Nephron progenitor cell (in vitro differentiated cells): ENCODE measurements around the gene CIB1.

Experiments
- DNase-seq: peaks from one replicate; pipeline ENCODE4 v3.0.0; 2021
- H3K27ac Mint-ChIP-seq: 2 replicates; pipeline ENCODE4 v1.8.0; 2021; ENCODE audit warnings: mild to moderate bottlenecking, moderate library complexity, mixed read lengths
- H3K27me3 Mint-ChIP-seq: 2 replicates; pipeline ENCODE4 v1.8.0; 2021; ENCODE audit warnings: mild to moderate bottlenecking, low read depth, mixed read lengths; ENCODE audit not compliant: poor library complexity
- H3K36me3 Mint-ChIP-seq: 2 replicates; pipeline ENCODE4 v1.8.0; 2021; ENCODE audit warnings: low read depth, mixed read lengths
- H3K4me1 Mint-ChIP-seq: 2 replicates; pipeline ENCODE4 v1.8.0; 2021; ENCODE audit warnings: mixed read lengths
- H3K4me3 Mint-ChIP-seq: 2 replicates; pipeline ENCODE4 v1.8.0; 2021; ENCODE audit warnings: mild to moderate bottlenecking, moderate library complexity, mixed read lengths
- H3K9me3 Mint-ChIP-seq: 2 replicates; pipeline ENCODE4 v1.8.0; 2021; ENCODE audit warnings: mild to moderate bottlenecking, moderate library complexity, mixed read lengths
- CTCF ChIP-seq: fragments of 200-600 bp; sonication (generic); IDR thresholded peaks from 2 replicates; pipeline ENCODE4 v1.5.0; 2021; ENCODE audit warnings: antibody characterized with exemption

Gene CIB1

GRCh38 chr15:90213818-90214204 is 19.9 kb downstream of the CIB1 start:
- H3K4me3 Mint-ChIP-seq: no peak overlapping the region
- H3K27ac Mint-ChIP-seq: peak overlapping the region; percentile 71
- TF ChIP-seq CTCF: no peak
- DNase-seq: no peak
- H3K9me3 Mint-ChIP-seq: no peaks in the 10 kb centered on the region
- no peaks in the 10 kb centered on the region for H3K27me3 Mint-ChIP-seq
- H3K4me1 Mint-ChIP-seq: peaks cover 33% of the 10 kb centered on the region
- peaks cover 35% of the 10 kb centered on the region for H3K36me3 Mint-ChIP-seq

DNA sequence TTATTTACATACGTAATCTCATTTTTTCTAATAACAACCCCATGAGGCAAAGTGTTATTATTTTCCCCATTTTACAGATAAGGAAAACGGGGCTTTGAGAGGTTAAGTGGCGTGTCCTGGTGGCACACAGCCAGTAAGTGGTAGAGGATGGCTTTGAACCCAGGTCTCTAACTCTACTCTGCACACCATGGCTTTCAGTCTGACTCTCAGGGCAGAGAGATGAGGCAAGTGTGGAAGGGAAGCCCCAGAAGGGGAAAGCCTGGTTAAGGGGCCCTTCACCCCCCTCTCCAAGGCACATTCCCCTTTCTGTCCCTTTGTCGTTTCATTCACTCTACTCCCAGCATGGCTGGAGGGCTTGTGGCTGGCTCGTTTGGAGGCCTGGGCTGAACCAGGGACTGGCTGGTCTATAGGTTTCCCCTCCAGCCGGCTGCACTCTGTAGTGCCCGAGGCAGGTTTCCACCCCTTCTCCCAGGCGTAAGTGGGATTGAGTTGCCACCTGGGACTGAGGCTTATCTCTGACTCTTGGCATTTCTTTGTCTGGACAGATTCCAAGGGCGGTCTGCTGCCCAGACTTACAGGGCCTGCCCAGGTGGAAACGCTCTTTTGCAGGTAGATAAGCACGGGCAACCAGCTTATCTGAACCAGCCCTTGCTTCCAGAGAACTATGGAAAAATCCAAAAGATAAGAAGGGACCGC is 20.5 kb downstream of the CIB1 start:
- Mint-ChIP-seq H3K27ac (peak overlapping the region; percentile 71), H3K36me3 (peaks cover 38% of the 10 kb centered on the region), H3K27me3 (no peaks in the 10 kb centered on the region), H3K9me3 (no peaks in the 10 kb centered on the region), H3K4me3 (no peak overlapping the region), H3K4me1 (peaks cover 35% of the 10 kb centered on the region)
- no peak for DNase-seq
- TF ChIP-seq CTCF: no peak

DNA sequence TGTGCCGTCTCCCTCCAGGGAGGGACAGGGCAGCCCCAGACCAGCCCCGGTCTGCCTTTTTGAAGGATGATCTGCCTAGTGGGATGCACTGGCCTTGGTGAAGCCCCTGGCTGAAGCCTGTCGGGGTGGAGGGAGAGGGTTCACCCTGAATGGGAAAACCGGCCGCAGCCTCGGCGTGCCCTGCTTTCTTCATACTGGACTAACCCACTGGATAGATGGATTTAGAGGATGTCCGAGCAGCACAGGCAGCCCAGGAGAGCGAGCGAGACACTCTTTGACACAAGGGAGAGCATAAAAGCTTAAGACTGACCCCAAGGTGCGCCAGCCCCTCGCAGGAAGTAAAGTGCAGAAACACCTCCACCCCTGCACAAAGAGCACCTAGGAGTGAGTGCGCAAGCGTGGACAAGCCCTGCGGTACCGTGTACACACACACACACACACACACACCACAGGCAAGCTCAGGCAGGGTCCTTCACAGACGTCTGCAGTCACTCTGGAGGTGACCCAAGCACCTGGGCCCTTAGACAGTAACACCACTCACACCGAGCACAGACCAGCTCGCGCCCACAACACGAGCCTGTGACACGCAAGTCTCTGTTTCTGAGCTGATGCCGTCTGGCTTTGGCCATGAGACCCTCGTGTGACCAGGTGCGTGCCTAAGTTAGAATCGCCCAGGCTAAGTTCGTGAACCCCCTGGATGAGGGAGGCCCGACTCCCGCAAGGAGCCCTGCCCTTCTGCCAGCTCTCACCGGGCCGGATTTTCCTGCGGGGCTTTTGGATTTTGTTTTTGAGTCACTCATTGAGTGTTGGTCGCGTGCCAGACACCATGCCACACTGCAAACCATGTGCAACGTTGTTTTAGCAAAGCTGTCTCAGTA is 21.3 kb downstream of the CIB1 start:
- Mint-ChIP-seq H3K27me3 (no peaks in the 10 kb centered on the region), H3K4me1 (peaks cover 38% of the 10 kb centered on the region), H3K36me3 (peaks cover 39% of the 10 kb centered on the region), H3K9me3 (no peaks in the 10 kb centered on the region), H3K27ac (peak overlapping the region; percentile 64), H3K4me3 (no peak overlapping the region)
- no peak for TF ChIP-seq CTCF
- no peak for DNase-seq

- DNase-seq: no peak
- H3K4me1 Mint-ChIP-seq: peaks cover 38% of the 10 kb centered on the region
- peaks cover 41% of the 10 kb centered on the region for H3K36me3 Mint-ChIP-seq
- H3K9me3 Mint-ChIP-seq: no peaks in the 10 kb centered on the region
- TF ChIP-seq CTCF: no peak
- H3K4me3 Mint-ChIP-seq: no peak overlapping the region
- no peaks in the 10 kb centered on the region for H3K27me3 Mint-ChIP-seq
- H3K27ac Mint-ChIP-seq: no peak overlapping the region
These were observed 22.1 kb downstream of the CIB1 start for GRCh38 chr15:90211440-90212143.

DNA sequence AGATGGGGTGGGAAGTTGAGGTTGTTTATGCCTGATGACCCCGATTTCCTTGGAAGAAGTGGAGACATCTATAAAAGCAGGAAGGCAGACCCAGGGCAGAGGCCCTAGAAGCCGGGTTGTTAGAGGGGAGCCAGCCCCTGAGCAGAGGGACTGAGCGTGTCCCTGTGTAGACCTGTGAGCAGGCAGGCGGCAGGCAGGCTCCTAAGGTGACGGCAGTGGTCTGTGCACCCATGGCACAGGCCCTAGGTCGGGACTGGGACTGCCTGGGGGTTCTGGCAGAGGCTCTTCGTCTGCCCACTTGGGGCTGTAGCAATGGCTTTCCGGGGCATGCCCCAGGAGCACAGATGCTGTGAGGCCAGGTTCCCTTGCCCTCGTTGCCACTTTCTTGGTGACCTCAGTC is 22.7 kb downstream of the CIB1 start:
- TF ChIP-seq CTCF: no peak
- no peaks in the 10 kb centered on the region for H3K9me3 Mint-ChIP-seq
- H3K27ac Mint-ChIP-seq: peak overlapping the region; percentile 87
- H3K27me3 Mint-ChIP-seq: no peaks in the 10 kb centered on the region
- H3K36me3 Mint-ChIP-seq: peaks cover 43% of the 10 kb centered on the region
- H3K4me1 Mint-ChIP-seq: peaks cover 43% of the 10 kb centered on the region
- H3K4me3 Mint-ChIP-seq: no peak overlapping the region
- DNase-seq: no peak
